Islet of Langerhans (tissue), 1 donor: Measurements from ENCODE around the gene PIGM.

ENCODE experiments used
- FAIRE-seq: peaks from one replicate; lab custom pipeline; 2011; peaks lifted over from hg19 to GRCh38; lab: Jason Lieb, UNC

PIGM gene

DNA sequence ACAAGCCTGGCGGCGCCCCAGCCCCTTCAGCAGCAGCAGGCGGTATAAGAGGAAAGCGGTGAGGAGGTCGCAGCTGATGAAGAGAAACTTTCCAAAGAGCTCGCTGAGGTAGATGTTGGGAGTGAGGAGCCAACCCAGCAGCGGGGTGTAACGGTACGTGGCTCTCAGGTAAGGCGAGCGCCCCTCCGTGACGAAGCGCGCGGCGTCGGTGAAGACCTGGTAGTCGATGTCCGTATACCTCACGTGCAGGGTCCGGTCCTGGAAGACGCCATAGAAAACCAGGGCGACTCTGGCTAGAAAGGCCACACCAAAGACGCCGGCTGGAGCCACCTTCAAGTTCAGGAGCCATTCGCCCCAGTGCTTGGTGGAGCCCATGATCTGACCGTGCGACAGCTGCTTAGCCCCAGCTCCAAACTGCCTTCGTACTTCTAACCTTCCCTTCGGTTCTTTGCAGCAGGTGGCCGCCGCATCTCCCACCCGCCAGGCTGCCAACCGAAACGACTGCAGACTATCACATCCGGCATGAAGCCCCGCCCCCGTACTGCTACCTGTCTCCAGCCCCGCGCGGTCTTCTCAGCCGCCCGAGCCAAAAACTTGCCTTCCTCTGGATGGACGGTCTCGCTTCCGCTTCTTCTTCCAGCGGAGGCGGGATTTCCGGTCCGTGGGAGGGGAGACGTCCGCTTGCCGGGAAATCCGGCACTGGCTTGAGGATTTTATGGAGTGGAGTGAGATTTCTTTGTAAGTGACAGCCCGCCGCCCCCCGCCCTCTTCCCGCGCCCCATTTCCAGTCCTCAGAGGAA is at the start of gene PIGM:
Gene PIGM, minus strand, starts transcription at position 626 of the 800 bp plus-strand sequence. Its CDS starts 251 bp downstream, at position 375.
- FAIRE-seq = no peak

DNA sequence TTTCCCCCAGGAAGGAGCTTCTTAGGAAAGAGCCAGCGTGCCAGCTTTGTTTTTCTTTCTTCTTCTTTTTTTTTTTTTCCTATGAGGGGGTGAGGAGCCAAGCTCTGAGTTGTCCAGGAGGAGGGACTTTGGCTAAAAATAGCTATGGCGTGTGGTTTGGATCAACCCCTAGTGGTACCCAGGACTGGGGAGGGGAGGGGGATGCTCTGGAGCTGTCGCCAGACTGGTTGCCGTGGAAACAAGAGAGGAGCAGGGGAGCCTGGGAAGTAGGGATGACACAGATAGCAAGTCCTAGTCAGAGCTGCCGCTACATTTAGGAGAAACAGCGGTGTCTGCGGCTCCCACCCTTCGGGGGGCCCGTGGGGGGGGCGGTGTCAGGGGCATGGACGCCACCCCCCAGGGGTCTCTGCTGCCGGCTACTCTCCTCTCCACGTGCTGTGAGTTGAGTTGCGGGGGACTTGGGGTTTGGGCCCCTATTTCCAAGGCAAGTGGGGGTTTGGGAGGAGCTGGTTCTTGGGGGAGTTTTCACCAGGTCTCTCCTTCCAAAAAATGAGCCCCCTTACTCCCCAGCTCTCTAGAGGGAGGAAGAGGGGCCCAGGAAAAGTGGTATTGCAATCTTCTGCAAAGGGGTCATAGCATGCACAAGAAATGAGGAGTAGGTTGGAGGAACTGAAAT is 49.6 kb upstream of the PIGM start, which contains the start of gene KCNJ9:
Gene KCNJ9, plus strand, starts transcription at position 278 of the 676 bp plus-strand sequence. CDS start 2,493 bp downstream, outside the sequence.
- no peak for FAIRE-seq

DNA sequence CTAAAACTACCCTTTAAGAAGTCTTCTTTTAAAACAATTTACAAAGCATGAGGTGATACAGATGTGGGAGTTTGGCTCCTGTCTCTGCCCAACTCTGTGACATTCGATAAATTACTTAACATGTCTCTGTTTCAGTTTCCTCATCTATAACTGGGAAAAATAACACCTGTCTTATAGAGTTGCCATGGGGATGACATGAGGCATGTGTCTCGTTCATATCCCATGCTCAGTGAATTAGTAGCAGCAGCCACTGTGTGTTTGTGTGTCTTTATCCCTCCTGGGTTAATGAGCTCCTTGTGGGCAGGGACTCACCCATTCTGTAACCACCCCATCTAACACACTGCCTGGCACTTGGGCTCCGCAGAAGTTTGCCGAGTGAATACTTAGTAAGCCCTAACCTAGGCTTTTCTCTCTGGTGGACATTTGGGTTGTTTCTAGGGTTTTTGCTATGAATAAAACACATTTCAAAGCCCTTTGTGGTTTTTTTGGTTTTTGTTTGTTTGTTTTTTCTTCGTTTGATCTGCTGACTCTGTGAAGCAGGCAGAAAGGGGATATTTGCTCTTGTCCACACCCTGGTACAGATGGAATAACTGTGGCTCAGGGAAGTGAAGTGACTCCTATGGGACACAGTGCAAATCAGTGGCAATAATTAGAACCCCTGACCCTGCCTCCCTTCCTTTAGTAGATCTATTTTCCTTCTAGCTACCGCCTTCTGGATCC is 48.8 kb upstream of the PIGM start:
- FAIRE-seq = no peak

DNA sequence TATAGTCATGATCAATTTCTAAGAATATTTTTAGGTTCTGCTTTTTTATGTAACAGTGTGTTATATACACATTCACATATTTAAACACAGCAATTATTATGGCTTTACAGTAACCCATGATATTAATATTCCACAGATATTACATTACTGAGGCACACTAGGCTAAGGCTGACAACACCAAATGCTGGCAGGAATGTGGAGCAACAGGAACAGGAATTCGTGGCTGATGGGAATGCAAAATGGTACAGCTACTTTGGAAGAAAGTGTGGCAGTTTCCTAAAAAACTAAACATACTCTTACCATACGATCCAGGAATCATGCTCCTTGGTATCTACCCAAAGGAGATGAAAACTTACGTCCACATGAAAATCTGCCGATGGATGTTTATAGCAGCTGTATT is 47.7 kb upstream of the PIGM start:
- FAIRE-seq = no peak

DNA sequence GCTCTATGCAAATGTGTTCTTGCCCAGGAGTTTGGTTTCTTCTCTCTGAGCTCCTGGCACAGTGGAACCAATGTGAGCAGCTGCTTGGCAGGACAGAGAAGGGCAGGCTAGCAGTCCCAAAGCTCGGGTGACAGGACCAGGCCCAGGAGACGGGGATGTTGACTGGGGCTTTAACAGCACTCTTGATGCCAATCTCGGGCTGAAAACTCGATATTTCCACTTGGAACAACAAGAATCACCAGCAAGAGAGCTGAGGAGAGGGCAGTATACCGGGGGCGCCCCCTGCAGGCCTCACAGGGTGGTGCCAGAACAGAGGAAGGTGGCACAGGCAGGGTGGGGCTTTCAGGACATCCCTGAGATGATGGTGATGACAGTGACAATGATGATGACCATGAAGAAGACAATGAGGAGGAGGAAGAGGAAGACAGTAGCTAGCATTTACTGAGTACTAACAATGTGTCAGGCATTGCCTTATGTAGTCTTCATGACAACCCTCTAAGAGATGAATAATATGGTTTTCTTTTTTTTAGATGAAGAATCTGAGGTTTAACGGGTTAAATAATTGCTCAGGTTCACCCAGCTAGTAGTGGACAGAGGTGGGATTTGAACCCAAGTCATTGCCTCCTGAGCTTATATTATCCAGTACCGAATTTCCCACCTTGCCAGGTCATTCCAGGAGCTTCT is 46.9 kb upstream of the PIGM start:
- FAIRE-seq = no peak

DNA sequence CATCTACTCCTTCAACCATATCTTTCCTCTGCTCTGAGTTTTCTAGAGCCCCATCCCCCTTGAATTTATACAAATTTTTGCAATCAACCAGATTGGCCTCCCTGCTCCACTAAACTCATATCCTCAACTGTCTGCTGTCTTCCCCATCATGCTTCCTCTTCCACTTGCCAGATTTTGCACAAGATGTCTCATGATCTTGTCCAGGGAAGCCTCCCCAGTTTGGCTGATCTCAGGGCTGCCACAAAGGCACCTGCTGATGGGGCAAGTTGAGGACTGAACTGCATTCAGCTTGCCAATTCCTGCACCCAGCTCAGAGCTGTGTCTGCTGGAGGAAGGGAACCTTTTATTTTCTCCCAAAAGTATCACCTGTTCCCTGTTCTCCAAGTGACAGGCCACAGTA is 45.7 kb upstream of the PIGM start:
- no peak for FAIRE-seq

DNA sequence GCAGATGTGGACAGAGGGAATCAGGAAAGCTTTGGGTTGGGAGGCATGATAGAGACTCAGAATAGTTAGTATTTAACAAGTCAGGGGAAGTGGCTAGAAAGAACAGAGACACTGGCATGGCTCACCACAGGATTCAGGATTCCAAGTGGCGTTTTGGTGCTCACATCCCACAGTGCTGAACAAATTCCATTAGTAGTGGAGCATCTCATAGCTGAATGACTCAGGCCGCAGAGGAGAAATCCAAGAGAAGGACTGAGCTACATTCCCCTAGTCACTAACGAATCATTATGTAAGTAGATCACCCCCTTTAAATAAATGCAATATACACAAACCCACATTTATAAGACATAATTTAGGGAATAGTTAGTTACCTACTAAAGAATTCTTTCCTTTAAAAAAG is 44.5 kb upstream of the PIGM start:
- FAIRE-seq = no peak

DNA sequence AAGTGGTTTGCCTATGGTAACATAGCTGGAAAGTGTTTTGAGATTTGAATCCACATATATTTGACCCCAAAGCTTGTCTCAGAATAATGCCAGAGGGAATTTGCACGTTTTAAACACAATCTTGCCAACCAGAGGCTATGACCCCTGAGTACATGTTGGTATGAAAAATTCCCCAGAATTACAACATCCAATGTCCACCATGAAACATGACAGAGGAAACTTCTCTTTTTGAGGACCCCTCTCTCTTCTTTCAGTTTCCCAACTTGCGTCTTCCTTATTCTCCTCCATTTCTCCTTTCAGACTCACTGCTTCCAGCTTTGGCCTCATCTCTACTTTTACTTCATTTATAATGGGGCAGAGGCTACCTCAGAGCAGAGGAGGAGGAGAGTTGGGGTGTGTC is 44.0 kb upstream of the PIGM start:
- no peak for FAIRE-seq

DNA sequence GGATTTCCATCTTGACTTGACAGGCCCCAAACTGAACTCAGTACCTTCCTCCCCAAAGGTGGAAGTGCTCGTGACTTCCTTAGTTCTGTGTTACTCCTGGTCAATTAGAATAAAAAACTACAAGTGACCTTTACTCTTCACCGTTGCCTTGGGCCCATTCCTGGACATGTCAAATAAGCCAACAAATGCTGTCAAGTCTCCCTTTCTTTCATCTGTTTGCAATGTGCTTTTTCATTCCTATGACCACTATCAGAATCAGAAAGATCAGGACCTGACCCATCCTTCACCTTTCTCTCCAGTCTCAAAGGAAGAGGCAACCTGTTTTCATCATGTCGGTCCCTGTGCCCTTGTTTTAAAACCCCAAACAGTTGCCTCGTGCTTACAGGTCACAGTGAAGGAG is 43.1 kb upstream of the PIGM start:
- FAIRE-seq = no peak

DNA sequence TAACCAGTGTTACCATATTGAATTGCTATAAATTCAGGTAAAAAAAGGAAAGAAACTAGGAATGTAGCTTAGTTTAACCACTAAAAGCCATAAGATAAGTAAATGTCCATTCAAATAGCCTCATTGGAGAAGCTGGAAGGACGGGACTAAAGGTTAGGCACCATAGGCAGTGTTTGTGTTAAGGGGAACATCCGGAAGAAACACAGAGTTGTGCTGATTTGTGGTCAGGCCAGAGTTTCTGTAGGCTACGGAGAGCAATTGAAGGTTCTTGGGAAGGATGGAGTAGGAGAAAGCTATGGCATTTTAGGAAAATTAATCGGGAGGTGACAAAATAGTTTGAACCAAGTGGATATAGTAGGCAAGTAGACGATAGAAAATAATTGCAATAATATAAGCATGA is 39.5 kb upstream of the PIGM start:
- FAIRE-seq = no peak

DNA sequence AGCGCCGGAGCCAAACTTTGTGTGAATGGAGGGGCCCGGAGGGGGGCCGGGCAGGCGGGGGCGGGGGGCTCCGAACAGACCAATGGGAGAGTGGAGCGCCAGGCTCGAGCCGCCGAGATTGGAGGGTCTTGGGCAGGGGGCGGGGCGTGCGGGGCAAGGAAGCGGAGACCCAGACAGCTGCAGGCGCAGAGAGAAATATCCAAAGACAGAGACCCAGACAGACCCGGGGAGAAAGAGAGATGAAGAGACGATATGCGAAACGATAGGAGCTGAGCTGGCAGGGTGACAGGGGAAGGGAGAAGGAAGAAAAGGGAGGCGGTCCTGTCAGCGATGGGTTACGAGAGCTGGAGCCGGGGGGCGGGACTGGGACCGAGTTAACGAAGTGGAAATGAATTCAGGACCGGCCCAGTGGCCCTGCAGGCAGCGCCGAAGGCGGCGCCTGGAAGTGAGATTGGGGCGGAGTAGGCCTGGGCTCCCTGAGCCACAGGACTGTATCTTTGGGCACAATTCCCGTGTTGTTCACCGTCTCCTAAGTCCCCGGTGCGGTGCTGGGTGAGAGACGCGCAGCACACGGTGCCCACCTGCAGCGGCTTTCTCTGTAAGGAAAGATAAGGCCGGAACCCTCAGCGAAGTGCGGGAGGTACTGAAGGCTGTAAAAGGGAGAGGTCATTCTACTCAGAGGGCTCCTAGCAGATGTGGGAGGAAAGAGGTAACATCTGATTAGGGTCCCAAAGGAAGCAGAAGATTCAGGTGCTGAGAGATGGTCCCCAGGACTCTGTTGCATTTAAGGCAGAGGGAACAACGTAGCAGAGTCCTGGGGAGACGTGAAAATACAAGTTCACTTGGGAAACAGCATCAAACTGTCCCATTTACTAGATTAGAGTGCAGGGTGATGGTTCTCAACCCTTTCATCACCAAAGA is 38.7 kb upstream of the PIGM start:
- no peak for FAIRE-seq

DNA sequence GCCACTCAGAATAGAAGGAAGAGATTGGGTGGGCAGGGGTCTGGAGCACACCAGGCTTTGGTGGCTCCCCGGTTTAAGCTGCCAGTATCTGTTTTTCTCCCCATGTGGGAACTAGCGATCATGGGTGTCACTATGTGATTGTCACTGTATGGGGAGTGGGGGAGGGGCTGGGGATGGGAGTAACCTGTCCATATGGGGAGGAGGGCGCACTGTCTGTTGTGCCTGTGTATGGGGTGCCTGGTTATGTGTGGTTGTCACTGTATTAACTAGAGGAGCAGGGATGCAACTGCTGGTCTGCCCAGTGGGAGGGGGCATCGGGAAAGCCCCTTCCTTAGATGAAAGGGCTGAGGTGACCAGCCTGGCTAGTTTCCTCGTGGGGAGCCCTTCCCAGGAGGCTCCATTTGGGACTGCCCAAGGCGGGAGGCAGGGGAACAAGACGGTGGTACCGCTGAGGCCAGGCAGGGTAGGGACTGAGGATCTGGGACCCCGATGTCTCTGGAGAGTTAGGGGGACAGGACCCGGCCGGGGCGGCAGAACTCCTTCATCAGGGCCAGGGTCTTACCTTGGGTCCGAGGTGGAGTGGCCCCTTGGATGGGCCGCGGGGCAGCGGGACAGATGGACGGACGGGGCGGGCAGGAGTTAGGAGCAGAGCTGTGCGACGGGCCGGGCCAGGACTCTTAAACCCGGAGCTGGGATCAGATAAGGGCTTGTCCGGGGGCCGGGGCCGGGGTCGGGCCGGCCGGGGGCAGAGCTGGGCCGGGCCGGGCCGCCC is 37.9 kb upstream of the PIGM start, which contains the start of gene KCNJ10:
Gene KCNJ10, minus strand, starts transcription at position 701 of the 772 bp plus-strand sequence. CDS start 27,628 bp downstream, outside the sequence.
- no peak for FAIRE-seq

DNA sequence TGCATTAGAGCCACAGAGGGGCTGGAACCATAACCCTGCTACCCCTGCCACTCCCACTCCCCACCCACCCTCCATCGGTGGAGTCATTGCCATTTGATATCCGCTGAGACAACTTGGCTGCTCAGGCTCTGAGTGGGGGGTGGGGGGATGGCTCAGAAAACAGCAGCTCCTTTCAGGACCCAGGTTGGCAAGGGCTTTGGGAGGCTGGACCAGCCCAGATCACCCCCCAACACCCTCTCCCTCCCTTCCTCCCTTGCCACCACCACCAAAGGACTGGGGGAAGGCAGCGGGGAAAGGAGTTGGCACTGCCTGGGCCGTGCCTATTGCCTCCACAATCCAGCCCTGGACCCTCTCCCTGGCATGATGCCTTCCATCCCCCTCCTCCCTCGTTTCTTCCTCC is 36.4 kb upstream of the PIGM start:
- FAIRE-seq = no peak

DNA sequence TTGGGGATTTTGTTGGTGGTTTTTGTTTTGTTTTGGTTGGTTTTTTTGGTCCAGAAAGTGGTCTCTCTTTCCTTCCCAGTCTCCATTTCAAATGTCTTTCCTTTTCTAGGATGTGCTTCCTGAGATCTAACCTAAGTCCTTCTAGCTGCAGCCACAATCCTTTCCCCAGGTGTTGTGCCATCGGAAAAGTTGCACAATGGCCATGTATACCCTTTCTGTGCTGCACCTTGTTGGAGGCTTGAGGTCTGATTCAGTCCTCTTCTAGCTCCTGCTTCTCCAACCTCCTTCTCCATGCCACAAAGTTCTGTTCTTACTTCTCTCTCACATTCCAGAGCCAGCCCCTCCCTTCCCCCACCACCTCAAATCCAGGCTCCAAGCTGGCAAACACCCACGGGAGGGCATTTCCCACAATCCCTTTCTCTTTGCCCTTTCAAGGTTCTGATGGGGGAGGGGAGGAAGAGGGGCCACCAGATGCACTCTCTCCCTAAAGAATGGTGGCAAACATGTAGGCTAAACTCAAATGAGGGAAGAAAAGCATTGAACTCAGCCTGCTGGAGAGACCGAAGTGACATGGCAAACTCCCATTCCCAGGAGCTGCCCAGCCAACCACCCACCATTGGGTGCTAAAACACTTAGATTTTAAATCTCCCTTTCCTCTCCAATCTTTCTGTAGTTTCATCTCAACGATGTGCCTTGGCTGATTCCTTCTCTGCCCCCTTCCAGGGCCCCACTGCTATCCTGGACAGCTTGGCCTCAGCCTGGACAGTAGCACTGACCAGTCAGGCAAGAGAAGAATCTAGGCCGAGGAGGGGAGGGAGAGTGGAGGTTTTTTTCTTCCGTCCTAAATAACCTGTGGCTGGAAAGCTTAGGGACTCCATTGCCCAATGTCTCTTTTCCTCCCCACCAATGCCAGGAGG is 35.3 kb upstream of the PIGM start:
- FAIRE-seq = no peak

DNA sequence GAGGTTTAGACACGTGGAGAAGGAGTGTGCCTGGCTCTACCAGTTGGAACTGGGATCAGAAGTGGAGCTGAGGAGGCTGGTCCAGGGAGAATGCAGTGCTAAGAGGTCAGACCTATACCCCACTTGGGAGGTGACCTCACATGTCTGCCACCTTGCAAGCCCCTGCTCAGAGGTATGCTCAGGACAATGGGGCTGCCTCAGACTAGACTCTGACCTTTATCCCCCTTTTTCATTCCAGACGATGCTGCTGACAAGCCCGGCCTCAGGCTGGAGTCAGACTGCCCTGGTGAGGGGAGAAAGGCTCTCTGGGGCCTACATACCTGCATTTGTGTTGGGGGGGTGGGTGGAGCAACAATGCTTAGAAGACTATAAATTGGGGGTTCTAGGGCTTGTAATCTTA is 33.0 kb upstream of the PIGM start:
- FAIRE-seq = no peak

DNA sequence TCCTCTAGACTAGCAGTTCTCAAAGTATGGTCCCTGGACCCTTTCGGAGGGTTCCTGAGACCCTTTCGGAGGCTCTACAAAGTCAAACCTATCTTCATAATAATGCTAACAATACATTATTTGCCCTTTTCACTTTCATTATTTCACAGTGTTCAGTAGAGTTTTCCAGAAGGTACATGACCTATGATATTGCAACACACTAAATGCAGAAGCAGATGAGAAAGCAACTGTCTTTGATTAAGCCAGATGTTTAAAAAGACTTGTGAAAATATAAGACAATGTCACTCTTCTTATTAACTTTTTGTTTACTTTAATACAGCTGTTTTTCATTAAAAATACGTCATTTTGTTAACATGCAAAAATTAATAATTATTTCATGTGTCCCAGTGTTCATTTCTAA is 32.4 kb upstream of the PIGM start:
- no peak for FAIRE-seq

DNA sequence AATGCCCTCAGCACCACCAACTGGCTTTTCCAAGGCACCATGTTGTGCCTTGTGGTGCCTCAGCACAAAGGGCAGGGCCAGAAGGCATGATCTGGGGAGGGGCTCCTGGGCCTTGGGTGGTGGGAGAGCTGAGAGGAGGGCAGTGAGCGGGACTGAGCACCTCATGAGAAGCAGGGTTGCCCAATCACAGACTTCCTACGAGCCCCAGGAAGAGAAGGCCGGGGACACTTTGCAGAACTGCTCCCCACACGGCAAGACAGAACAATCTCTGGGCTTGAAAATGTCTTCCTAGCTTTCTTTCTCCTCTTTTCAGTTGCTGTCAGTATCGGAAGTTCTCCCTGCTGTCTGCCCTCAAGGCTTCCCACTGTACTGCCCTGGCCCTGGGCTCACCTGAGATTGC is 31.4 kb upstream of the PIGM start:
- no peak for FAIRE-seq

DNA sequence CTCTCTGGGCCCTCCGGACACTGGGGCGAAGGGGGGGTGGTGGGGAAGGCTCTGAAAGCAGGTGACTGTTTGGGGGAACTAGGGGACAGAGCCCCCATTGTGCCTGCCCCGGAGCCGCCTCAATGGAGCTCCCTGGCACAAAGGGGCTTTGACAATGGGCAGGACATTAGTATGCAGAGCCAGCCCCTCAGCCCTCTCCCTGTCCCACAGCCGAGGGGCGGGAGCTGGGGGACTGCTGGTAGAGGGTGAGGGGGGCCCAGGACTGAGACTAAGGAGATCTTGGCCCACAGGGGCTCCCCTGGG is 30.4 kb upstream of the PIGM start:
- no peak for FAIRE-seq

DNA sequence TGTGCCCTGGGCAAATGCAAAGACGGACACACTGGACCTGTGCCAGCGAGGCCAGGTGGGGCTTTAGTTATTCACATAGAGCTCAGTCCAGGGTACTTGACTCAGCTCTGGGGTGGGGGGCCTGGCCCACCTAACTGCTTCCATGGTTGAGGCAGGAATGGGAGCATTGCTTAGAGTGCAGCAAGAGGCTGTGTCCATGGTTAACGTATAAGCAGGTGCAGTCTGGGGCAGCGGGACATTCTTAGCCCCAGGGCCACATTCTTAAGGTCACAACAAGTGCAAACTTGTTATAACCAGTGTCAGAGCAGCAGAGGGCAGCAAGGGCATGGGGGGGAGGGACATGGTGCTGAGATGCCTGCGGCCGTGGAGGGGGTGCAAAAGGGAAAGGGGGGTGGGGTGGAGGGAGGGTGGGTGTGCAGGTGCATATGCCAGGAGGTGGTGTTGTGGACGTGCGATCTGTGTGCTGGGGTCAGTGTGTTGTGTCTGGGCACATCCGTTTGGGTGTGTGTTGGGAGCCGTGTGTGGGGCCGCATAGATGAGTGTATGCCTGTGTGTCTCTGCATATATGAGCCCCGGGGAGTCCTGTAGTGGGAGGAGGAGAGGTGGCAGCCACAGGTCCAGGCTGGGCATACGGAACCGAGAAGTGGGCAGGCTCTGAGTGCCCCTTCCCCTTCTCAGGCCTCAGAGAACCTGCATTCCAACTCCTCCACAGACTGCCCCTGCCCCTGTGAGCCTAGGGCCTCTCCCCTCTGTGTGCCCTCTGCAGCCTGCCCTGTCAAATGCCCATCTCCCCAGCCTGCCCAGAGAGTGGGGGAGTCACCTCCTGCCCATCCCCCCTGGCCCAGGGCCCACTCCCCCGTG is 29.8 kb upstream of the PIGM start:
- FAIRE-seq = no peak
